SU-DHL-6 (cell line): ENCODE results near the gene AGAP1.

Source experiments
- H2AFZ ChIP-seq: fragments of 200-600 bp; sonication (generic); 2 replicates; pipeline ENCODE4 v1.6.1; 2014; ENCODE audit warnings: low read depth, mild to moderate bottlenecking, moderate library complexity, mixed read lengths, antibody characterized with exemption, low read length; ENCODE audit not compliant: severe bottlenecking
- H3F3A ChIP-seq: fragments of 200-600 bp; shearing (Covaris generic); 2 replicates; pipeline ENCODE4 v1.6.0; 2016; ENCODE audit warnings: antibody characterized with exemption, mild to moderate bottlenecking; ENCODE audit not compliant: insufficient read depth
- H3K27ac ChIP-seq: fragments of 200-600 bp; sonication (generic); 2 replicates; pipeline ENCODE4 v1.5.1; 2016; ENCODE audit warnings: low read depth, mild to moderate bottlenecking, low read length, moderate library complexity, mixed read lengths
- H3K27me3 ChIP-seq: fragments of 200-600 bp; sonication (generic), shearing (Covaris generic); 2 replicates; pipeline ENCODE4 v1.6.0; 2014; ENCODE audit warnings: mild to moderate bottlenecking, low read length
- H3K36me3 ChIP-seq: fragments of 200-600 bp; sonication (generic); 2 replicates; pipeline ENCODE4 v1.6.1; 2014; ENCODE audit warnings: mild to moderate bottlenecking, low read length, mixed read lengths
- H3K4me2 ChIP-seq: fragments of 300-600, 200-600 bp; shearing (Covaris generic), sonication (generic); 2 replicates; pipeline ENCODE4 v1.6.0; 2014; ENCODE audit warnings: low read length, low read depth, mild to moderate bottlenecking; ENCODE audit not compliant: poor library complexity, severe bottlenecking
- H3K4me3 ChIP-seq: fragments of 200-600 bp; sonication (generic); 2 replicates; pipeline ENCODE4 v1.5.1; 2014; ENCODE audit warnings: antibody characterized with exemption, low read length, mild to moderate bottlenecking, mixed read lengths; ENCODE audit not compliant: insufficient read depth, poor library complexity, severe bottlenecking
- H3K79me2 ChIP-seq: fragments of 200-600 bp; sonication (generic); 2 replicates; pipeline ENCODE4 v1.6.1; 2014; ENCODE audit warnings: mild to moderate bottlenecking, low read length, moderate library complexity; ENCODE audit not compliant: insufficient read depth
- H3K9ac ChIP-seq: fragments of 200-600 bp; sonication (generic); 2 replicates; pipeline ENCODE4 v1.7.0; 2014; ENCODE audit warnings: mild to moderate bottlenecking, low read length
- H3K9me2 ChIP-seq: fragments of 200-600 bp; sonication (generic); replicated peaks from 2 replicates; pipeline ENCODE4 v1.6.1; 2014; ENCODE audit warnings: low read length; ENCODE audit not compliant: insufficient read depth
- H3K9me3 ChIP-seq: fragments of 200-600 bp; sonication (generic); 2 replicates; pipeline ENCODE4 v1.6.1; 2014; ENCODE audit warnings: low read length, mixed read lengths; ENCODE audit not compliant: insufficient read depth
- H4K20me1 ChIP-seq: fragments of 200-600 bp; sonication (generic); 2 replicates; pipeline ENCODE4 v1.6.1; 2014; ENCODE audit warnings: low read depth, mild to moderate bottlenecking, antibody characterized with exemption, low read length, moderate library complexity, mixed read lengths
- CTCF ChIP-seq: fragments of 200-600 bp; sonication (generic); IDR thresholded peaks from one replicate; pipeline ENCODE4 v1.5.1; 2017; ENCODE audit warnings: antibody characterized with exemption, mild to moderate bottlenecking, low read length, moderate library complexity; ENCODE audit not compliant: insufficient read depth, poor library complexity, severe bottlenecking
- EZH2phosphoT487 ChIP-seq: fragments of 200-600 bp; sonication (generic), shearing (Covaris generic); conservative IDR thresholded peaks from 2 replicates; pipeline ENCODE4 v1.6.1; 2018; ENCODE audit warnings: mild to moderate bottlenecking, antibody characterized with exemption, low read length, moderate library complexity, mixed read lengths

Gene AGAP1

DNA sequence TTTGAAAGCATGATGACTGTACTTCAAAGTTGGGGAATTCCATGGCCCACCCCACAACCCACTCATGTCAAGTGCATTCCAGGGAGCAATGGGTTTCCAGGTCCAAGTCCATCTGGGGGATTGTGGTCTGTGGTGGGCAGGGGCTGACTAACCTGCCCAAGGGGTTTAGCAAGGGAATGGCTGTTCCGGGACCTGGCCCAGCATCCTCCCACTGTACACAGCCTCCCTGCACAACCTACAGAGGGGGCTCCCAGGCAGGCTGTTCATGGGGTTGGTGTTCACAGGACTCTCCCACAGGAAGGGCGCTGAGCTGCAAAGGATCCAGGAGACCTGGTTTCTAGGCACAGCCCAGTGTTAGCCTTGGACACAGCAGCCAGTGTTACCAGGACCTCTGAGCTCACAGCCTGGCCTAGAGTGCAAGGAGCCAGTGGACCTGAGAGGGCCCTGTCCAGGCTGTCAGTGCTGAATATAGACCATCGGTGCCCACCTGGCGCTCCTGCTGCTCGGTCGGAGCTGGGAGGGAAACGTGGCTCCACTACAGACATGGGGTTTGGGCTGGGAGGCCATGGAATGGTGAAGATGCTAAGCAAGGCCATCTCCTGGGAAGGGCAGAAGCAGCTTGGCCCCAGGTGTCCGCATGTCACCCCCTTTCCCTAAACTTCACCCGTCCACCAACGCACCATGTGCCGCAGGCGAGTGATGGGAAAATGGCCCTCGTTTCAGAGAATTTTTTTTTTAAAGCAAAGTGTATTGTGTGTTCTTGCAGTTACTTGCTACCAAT lies 357.1 kb downstream of the AGAP1 start:
- Histone ChIP-seq H4K20me1 (no peaks in the 10 kb centered on the region), H2AFZ (no peak overlapping the region), H3K27ac (no peak overlapping the region), H3K36me3 (no peaks in the 10 kb centered on the region), H3K4me2 (no peak overlapping the region), H3K4me3 (no peak overlapping the region), H3F3A (no peaks in the 10 kb centered on the region), H3K9me2 (no peaks in the 10 kb centered on the region), H3K9me3 (no peaks in the 10 kb centered on the region), H3K27me3 (no peaks in the 10 kb centered on the region), H3K9ac (no peak overlapping the region), H3K79me2 (no peaks in the 10 kb centered on the region)
- TF ChIP-seq CTCF (no peak), EZH2phosphoT487 (no peak)

GRCh38 chr2:235851828-235852525 lies 358.1 kb downstream of the AGAP1 start:
- Histone ChIP-seq H3K36me3 (no peaks in the 10 kb centered on the region), H3K4me2 (no peak overlapping the region), H3K9me2 (no peaks in the 10 kb centered on the region), H3K27ac (no peak overlapping the region), H3F3A (no peaks in the 10 kb centered on the region), H3K9ac (no peak overlapping the region), H3K4me3 (no peak overlapping the region), H3K9me3 (no peaks in the 10 kb centered on the region), H3K27me3 (no peaks in the 10 kb centered on the region), H2AFZ (no peak overlapping the region), H4K20me1 (no peaks in the 10 kb centered on the region), H3K79me2 (no peaks in the 10 kb centered on the region)
- TF ChIP-seq EZH2phosphoT487 (no peak), CTCF (no peak)

DNA sequence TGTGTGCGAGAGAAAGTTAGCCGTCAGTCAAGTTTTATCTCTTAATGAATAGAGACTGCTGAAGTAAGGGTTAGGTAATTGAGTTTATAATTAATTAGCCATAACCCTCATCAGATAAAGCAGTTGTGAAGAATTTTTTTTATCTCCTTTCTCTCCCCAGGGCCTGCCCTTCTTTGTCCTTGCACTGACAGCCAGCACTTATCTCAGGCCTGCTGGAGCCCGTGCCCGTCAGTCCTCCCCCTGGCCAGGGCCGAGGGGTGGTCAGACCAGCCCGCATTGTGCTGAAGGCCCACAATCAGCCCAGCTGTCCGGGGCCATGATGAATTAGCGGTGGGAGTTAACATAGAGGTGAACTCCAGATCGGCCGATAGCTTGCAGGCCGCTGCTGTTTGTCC lies 358.7 kb downstream of the AGAP1 start:
- no peaks in the 10 kb centered on the region for H3K79me2 ChIP-seq
- no peak overlapping the region for H3K9ac ChIP-seq
- no peaks in the 10 kb centered on the region for H3K9me3 ChIP-seq
- H4K20me1 ChIP-seq = no peaks in the 10 kb centered on the region
- H3K27ac ChIP-seq = no peak overlapping the region
- H3K27me3 ChIP-seq = no peaks in the 10 kb centered on the region
- H3K4me2 ChIP-seq = no peak overlapping the region
- no peaks in the 10 kb centered on the region for H3K9me2 ChIP-seq
- TF ChIP-seq CTCF = no peak
- no peak for TF ChIP-seq EZH2phosphoT487
- no peak overlapping the region for H3K4me3 ChIP-seq
- no peak overlapping the region for H2AFZ ChIP-seq
- no peaks in the 10 kb centered on the region for H3K36me3 ChIP-seq
- no peaks in the 10 kb centered on the region for H3F3A ChIP-seq
